Vagina (tissue), 2 donors: Measurements from ENCODE around the gene PLIN5.

Source experiments
- CTCF ChIP-seq, 3 experiments: fragments of 450-650 bp in 2 of 3; fragments of 200-600 bp in 1 of 3; sonication (generic) in 1 of 3; IDR thresholded peaks; one replicate each; pipeline ENCODE4 v1.5.1; 2017 to 2019; ENCODE audit warnings: antibody characterized with exemption in 3 of 3, mild to moderate bottlenecking in 2 of 3, moderate library complexity in 2 of 3
- POLR2A ChIP-seq, 2 donors: fragments of 450-650 bp; IDR thresholded peaks; one replicate each; pipeline ENCODE4 v1.6.1; 2017; ENCODE audit warnings: antibody characterized with exemption in 2 of 2, mild to moderate bottlenecking in 2 of 2, moderate library complexity in 2 of 2
- POLR2AphosphoS5 ChIP-seq, 2 donors: sonication (generic); formaldehyde crosslinking; IDR thresholded peaks; one replicate each; pipeline ENCODE4 v1.9.0; 2017; ENCODE audit warnings: antibody characterized with exemption in 2 of 2, mild to moderate bottlenecking in 2 of 2, low read depth in 1 of 2; ENCODE audit not compliant: insufficient read depth in 1 of 2

GRCh38 chr19:4522291-4523002 lies 12.6 kb downstream of the PLIN5 start:
- TF ChIP-seq POLR2A (IDR thresholded peaks at IDR 0.05) (no peak), CTCF (IDR thresholded peaks at IDR 0.05) (no peak), POLR2AphosphoS5 (IDR thresholded peaks at IDR 0.05; ENCODE audit: insufficient read depth in 1 of 2, low read depth in 1 of 2) (no peak)
